Epithelial cell of proximal tubule (primary cell): ENCODE data around the gene SRGAP2B. TPM values are rescaled to one million over a fixed set of nuclear protein-coding genes. Genes with fewer than 3 reads are reported as not detected.
"Not testable (repeated sequence)": the region's sequence is repeated elsewhere in the genome, so short reads cannot be mapped to it uniquely, and the experiment has no call there.

Experiments
- DNase-seq: peaks from one replicate; pipeline ENCODE4 v3.0.0-alpha.2; 2011; ENCODE audit warnings: low read depth
- H3K4me3 ChIP-seq: 2 replicates; pipeline ENCODE4 v1.5.1; 2011; ENCODE audit warnings: low read depth, mild to moderate bottlenecking, low read length
- total RNA-seq: library from RNA; depleted of rRNA; stranded (reverse); fragments of >200 nt; gene quantifications from 2 replicates; pipeline ENCODE4 v1.2.3, GENCODE V29; 2015

The SRGAP2B gene
- total RNA-seq, 1 donor from 2014 or later = 40.8 TPM

DNA sequence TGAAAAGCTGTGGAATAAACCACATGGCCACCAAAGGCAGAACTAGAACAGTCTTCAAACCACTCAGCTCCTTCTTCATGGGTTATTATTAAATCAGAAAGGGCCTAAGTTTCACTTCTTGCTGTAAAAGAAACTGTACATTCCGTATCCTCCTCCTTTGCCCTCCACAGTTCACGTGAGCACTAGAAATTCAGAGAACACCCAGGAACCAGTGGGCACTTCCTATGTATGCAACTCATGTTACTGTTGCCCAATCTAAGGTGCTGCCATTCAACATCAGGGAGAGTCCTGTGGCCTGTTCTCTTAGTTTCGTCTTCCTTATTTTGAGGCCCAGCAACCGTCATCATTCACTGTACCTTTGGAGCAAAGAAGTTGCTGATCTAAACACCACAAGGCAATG, 86.7 kb downstream of the SRGAP2B start:
- H3K4me3 ChIP-seq, DNase-seq: not testable (repeated sequence)

DNA sequence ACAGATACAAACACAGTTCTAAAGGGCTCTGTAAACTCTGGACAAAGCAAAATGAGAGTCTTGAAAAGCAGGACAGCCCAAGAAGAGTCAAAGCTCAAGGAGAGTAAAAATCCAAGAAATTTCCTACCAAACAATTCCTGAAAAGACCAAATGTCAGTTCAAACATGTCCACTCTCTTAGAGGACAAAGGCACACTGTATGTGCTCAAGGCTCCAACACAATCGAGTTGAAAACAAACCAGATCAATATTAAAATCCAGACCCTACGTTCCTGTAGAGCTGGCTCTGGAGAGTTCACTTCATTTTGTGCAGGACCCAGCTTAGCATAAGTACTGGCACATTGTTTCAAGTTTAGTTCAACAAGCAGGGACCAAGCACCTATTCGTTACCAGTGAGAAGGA, 90.0 kb downstream of the SRGAP2B start:
- H3K4me3 ChIP-seq, DNase-seq: not testable (repeated sequence)

DNA sequence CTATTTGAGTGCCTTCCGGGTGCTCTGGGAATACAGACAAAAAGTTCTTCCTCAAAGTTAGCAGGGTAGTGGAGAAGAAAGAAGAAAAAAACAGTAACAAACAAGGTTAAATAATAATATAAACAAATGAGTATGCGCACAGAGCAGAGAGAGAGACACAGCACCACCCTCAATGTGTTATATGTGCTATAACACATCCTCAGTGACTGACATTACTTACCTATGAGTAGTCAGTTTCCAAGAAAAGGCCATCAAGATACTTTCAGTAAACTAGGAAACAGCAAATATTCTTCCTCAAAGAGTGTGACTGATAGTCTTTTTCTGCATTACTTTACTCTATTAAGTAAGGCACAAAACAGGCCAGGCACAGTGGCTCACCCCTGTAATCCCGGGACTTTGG, 93.7 kb downstream of the SRGAP2B start:
- not testable (repeated sequence) for DNase-seq, H3K4me3 ChIP-seq

DNA sequence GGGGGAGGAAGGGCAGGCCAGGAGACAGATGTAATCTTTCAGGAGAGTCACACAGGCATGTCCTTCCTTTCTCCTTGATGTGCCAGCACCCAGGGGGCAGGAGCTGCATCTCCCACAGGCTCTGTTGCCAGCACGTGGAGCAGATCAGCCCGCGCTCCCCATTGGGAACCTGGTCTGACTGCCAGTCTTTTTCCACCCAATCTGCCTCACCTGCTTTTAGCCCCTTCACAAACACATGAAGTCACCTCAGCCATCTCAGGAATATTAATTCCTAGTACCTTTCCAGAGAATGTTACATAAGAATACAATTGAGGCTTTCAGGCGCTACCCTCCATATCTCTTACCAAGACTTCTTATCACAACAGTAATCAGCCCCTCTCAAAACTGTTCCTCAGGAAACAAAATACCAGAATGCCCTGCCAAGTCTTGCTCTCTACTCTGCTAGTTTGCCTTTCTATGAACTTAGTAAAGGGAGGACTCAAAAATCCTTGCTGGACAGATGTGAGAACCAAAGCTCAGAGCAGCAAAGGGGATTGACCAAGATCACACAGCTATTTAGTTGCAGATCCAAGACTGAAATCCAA, 94.3 kb downstream of the SRGAP2B start:
- not testable (repeated sequence) for DNase-seq, H3K4me3 ChIP-seq

DNA sequence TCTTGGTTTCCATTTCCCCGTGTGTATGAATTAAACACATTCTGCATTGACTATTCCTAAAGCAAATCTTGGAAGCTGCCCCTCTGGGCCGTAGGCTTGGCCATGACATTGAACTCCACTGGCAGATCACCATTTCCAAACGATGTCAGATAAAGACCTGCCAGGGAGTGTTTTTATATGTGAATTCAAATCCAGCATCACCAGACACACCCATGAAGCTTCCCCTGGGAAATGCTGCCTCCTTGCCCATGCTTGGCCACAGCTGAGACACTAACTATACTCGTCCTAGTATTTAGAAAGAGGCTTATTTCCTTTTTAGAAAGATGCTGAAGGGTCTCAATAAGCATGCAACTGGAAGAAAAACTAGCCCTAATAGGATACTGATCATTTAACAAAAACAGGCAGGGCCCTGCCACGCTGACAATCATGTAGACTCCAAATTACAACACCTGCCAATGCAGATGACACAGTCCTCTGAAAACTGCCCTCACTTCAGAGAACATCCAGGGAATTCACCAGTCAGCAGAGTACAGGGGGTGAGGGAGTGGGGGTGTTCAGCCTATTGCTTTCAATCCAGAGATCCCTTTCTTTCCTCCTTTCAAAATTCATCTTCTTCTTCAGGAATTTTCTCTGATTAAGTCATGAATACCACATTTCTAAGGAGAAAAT, 94.9 kb downstream of the SRGAP2B start:
- not testable (repeated sequence) for DNase-seq

DNA sequence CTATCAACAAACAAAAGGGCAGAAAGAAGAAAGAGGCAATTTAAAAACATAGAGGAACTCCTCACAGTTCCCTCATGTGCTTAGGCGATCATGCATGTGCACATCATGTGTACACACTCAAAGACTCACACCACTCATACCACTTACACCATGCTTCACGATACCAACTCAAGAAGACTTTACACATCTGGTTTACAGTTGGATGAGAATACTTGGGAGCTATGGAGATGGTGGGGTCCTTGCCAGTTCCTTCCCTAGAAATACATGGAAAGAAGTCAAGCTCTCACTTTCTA, 96.2 kb downstream of the SRGAP2B start:
- H3K4me3 ChIP-seq, DNase-seq: not testable (repeated sequence)

More for the DNA sequence above, 94.9 kb downstream of the SRGAP2B start:
- not testable (repeated sequence) for H3K4me3 ChIP-seq

DNA sequence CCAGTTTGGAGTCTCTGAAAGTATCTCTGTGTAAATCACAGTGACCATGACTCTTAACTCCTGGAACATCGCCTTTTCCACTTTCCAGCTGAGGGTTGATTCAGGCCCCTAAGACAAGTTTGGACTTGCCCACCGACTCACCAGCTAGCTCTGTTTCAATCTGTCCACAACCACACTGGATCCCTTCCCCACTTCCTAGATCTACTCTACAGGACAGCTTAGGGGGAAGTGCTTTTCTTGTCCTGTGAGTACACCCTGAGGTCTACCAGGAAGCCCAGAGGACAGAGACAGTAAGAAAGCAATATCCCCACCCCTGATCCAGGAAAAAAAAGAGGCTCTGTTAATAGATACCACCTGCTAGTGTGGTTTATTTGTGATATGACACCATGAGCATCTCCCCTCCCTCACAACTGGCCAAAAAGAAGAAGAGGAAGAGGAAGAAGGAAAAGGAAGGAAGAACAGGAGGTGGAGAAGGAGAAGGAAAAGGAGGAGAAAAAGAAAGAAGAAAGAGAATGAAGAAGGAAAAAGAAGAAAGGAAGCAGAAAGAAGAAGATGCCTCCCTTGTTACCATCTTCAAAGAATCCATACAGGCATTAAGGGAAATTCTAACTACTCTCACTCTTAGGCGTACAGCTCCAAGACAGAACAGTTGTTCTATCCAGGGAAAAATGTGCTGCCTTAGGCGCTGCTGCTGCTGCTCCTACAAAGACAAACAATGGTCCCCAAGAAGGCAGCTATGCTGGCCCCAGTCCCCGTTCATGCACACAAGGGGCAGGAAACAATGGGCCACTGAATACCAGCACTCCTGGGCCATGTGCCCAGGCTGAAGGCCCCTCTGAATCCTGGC, 96.8 kb downstream of the SRGAP2B start:
- not testable (repeated sequence) for H3K4me3 ChIP-seq, DNase-seq

DNA sequence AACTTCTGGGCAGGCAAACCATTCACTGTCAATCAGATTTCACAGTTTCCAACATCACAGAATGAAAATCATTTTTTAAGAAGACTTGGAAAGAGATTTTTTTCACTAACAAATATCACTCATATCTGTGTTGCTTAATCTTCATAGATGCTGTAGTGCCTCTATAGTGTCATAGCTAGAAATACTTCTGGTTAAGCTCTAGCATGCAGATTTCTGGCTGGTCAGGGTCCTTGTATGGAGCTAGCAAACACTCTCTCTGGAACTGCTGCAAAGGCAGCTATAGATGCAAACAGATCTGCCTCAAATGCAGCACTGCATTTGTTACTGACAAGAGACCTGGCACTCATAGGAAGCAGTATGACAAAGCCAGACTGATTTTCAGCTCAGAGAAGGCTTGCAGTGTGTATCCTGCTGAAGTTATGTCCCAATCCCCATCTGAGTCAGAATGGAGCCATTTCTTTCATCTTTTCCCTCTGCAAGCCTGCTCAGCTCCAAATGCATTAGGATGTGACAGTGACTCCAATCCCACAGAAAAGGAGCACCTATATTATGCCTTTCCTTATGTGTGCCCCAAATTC, 99.2 kb downstream of the SRGAP2B start:
- DNase-seq, H3K4me3 ChIP-seq: not testable (repeated sequence)

DNA sequence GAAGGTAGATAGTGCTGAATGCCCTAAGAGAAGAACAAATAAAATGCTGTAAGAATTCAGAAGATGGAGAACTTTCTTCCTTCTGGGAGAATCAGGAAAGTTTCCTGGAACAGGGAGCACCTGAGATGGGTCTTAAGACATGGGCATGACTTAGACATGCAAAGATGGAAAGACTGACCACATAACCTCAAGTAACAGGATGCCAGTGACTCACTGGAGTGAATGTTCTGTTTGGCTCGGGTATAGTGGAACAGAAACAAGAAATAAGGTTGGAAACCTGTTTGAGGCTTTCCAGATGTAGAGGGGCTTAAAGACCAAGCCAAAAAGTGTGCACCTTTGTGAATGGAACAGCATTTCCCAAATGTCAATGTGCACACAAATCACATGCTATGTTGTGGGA, 102.2 kb downstream of the SRGAP2B start:
- not testable (repeated sequence) for DNase-seq

DNA sequence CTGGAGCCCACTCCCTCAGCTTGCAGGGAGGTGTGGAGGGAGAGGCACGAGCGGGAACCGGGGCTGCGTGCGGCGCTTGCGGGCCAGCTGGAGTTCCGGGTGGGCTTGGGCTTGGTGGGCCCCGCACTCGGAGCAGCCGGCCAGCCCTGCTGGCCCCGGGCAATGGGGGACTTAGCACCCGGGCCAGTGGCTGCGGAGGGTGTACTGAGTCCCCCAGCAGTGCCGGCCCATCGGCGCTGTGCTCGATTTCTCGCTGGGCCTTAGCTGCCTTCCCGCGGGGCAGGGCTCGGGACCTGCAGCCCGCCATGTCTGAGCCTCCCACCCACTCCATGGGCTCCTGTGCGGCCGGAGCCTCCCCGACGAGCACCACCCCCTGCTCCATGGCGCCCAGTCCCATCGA, 104.5 kb downstream of the SRGAP2B start:
- H3K4me3 ChIP-seq, DNase-seq: not testable (repeated sequence)

More for the DNA sequence above, 102.2 kb downstream of the SRGAP2B start:
- H3K4me3 ChIP-seq = not testable (repeated sequence)

DNA sequence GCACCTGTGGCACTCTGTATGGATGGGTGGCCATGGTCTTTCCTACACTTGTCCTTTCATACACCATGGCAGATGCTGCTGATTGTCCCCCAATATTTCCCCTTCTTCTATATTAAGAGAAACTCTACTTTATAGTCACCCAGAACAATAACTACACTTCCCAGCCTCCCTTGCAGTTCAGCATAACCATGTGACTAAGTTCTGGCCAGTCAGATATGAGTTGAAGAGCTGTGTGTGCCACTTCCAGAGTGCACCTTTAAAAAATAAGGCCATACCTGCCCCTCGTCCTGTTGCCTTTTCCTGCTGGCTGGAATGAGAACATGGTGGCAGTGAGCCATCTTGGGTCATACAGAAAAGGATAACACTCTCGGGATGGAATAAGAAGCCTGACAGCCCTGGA, 108.0 kb downstream of the SRGAP2B start:
- H3K4me3 ChIP-seq, DNase-seq: not testable (repeated sequence)

DNA sequence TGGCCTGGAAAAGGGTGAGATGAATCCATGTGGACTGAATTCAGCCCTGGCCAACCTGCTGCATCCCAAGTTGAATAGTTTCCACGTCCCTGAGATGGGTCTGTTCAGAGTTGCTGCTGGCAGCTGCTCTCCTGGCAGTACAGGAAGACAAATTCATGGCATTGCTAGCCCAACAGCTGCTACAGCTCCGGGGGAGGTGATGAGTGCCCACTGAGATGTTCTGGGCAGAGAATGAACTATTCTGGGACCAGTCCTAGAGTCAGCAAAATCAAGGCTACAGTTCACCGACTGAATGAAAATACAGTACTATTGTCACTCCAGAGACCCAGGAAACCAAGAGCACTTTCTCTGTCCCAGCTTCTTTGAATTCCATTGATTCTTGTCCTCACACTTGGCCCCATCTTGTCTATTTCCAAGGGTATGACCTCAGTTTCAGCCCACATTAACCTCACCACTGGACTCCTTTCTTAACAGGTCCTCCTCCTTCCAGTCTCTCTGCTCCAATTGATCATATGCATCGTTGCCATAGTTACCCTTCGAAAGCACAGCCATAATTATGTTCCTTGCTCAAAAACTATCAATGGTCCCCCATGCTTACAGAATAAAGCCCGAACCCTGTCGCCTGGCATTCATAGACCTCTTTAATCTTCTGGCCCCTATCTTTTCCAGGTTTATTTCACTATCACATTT, 108.8 kb downstream of the SRGAP2B start:
- not testable (repeated sequence) for DNase-seq, H3K4me3 ChIP-seq

DNA sequence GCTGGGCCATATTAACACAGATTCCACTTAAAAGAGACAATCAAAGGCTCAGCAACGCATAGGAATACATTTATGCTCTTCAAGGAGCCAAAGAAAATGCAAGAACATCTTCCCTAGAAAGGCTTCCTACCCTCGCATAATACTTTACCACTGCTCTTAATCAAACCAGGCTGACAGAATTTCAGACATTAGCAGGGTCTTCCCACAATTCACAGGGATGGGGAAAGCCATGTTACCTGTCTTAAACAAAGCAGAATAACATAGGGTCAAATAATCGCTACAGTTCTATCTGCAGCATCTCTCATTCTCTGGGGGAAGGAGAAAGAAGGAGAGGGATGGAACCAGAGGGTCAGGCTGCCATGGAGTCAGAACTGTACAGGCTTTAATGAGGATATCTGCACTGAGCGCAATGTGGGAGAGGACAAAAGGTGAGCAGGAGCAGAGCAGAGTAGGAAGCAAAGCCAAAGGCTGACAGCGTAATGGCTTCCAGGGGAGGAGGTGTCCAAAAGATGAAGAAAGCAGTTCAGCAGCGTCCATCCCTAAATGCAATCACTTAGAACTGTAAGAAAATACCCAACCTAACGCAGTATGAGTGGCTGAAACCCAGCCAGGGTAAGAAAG, 109.5 kb downstream of the SRGAP2B start:
- not testable (repeated sequence) for DNase-seq, H3K4me3 ChIP-seq

DNA sequence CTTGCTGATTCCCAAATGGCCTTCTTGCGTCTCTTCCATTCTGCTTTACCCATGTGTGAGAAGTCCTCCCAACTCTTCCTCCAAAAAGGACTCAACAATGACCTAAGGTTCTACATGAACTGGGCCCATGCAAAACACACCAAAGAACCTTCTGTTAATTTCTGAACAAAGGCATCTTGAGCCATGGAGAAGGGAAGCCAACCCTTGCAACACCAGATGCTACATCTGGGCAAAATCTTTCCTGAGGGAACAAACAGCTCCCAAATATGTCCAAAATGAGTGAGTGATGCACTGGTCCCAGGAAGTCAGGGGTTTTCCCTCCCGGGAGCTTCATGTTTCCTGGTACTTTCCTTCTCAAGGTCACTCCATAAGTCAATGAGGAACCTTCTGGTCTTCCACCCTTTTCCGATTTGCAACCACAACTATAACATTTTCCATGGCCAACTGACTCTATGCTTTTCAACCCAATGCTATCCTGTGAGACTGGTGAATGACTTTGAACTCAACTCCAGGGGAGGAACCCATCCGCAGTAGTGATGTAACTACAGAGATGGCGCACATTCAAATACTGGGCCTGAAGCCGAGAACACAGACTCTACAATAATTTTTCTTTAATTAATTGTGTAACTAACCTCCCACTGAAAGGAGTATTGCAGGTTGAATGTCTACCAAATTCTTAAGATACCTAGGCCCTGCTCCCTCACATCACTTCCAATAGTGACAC, 112.2 kb downstream of the SRGAP2B start:
- DNase-seq, H3K4me3 ChIP-seq: not testable (repeated sequence)

DNA sequence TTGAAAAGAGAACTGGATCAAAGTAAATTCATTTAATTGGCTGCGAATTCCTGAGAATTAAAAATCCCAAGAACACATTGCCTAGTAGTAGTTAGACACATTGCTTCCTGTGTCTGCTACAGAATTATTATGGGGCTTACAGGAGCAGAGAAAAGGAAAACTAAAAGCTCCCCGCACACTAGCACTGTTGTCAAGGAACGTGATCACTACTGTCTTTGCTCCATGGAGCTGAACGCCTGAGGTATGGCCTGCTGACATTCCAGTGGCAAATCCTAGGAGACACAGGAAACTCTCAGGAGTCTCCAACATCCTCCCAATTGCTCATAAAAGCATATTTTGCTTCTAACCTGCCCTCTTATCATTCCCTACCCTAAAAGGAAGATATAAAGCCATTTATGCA, 114.0 kb downstream of the SRGAP2B start:
- not testable (repeated sequence) for H3K4me3 ChIP-seq, DNase-seq

DNA sequence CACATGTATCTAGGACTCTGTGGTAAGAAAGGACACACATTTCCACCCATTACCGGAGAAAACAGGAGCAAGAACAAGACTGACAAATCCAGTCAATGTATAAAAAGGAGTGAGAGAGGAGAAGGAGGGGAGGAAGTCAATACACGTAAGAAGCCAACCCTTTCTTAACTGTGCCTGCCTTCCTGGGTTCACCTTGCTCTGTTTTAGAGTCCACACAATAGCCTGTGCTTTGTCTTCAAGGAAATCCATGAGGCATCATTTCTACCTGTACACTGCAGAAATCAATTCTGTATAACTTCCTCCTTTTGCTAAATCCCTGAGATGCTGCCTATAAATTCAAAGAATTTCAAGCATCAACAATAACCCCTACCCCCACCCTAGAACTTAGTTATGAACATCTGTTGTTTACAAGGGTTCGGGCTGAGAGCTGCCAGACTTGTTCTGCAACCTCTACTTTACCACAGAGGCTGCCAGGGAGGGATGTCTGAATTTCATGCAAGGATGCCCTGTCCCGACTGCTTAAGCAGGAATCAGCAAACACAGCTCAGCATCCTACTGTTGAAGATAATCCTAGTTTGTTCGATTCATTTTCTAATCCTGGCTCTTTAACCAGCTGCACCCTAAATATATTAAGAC, 115.0 kb downstream of the SRGAP2B start:
- DNase-seq, H3K4me3 ChIP-seq: not testable (repeated sequence)

DNA sequence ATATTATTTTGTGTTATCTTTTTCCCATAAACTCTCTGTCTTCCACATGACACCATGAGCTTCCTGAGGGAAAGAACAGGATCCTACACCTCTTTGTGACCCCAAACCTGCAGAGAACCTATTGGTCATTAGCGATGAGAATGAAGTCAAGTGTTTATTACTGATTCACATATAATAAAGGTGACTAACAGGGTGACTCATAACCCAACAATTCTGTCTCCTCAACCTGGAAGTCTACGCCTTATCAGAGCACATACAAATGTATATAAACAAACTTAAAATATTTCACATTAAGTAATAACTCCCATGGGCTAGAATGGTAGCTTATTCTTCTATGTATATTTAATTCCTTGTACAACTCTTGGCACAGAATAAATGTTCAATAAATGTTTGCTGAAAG, 117.3 kb downstream of the SRGAP2B start:
- not testable (repeated sequence) for H3K4me3 ChIP-seq, DNase-seq

DNA sequence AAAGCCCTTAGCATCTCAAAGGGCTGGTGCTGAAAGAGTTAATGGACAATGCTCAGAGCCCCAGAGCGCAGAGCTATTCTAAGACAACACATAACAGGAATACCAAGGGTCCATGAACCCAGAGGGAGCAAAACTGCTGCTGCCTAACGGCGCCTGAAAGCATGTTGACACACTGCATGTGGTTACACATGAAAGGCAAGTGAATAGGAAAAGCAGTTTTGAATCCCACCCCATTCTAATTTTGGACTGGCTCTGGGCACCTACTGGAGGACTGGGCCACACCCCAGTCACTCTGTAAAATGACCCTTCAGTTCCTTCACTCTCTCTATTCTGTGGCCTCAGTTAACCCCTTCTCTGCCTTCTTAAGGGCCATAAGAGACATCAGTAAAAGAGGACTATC, 123.2 kb downstream of the SRGAP2B start:
- not testable (repeated sequence) for DNase-seq, H3K4me3 ChIP-seq
